ENCODE results near the gene BOLA2.
"Not testable (repeated sequence)": the region's sequence is repeated elsewhere in the genome, so short reads cannot be mapped to it uniquely, and the experiment has no call there.

The BOLA2 gene

GRCh38 chr16:29454269-29454668 lies at the start of gene BOLA2, which contains the start of gene SLX1B:
Gene BOLA2 (minus strand): TSS chr16:29454351. CDS start chr16:29454253, 98 bp downstream.
Gene SLX1B (plus strand): TSS chr16:29454533.
- in situ Hi-C loops (cut with HindIII; ENCODE audit: low sequenced_read_pairs) = not testable (repeated sequence)

- in situ Hi-C loops (cut with HindIII; ENCODE audit: low sequenced_read_pairs) = not testable (repeated sequence)
Measured at GRCh38 chr16:29482276-29482675, 28.1 kb upstream of the BOLA2 start.

GRCh38 chr16:29472065-29472464 lies 17.9 kb upstream of the BOLA2 start:
- in situ Hi-C loops (cut with HindIII; ENCODE audit: low sequenced_read_pairs) = not testable (repeated sequence)

- in situ Hi-C loops (cut with HindIII; ENCODE audit: low sequenced_read_pairs) = not testable (repeated sequence)
Measured at GRCh38 chr16:29469660-29470059, 15.5 kb upstream of the BOLA2 start.

DNA sequence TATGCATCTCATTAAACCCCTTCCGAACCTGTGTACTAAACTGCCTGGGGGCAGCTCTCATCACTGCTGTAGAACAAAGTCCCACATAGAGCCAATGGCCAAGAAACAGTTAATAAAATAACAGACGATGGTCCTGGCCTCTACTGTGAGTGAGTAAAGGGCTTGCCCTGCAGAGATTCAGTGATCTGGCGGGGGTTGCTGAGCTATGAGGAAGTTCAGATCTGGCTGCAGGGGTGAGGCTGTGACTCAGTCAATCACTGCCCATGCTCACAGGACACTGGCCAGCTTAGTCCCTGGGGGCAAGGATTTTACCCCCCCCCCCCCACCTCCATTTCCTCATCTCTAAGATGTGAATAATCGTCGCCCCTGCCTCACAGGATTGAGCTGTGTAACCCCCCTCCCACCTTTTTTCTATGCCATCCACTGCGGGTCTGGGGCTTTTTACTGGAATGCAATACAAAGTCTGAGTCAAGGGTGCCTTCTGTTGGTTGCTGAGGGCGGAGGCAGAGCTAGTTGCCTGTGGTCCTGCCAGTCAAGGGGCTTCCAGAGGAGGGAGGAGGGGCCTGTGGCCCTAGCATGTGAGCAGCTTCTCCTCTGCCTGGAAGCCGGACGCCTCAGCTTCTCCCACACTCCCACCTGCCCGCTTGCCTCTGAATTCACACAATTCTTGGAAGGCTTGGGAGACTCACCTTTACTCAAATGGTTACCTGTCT lies 13.7 kb upstream of the BOLA2 start:
- in situ Hi-C loops (cut with HindIII; ENCODE audit: low sequenced_read_pairs) = not testable (repeated sequence)

GRCh38 chr16:29466904-29467303 lies 12.8 kb upstream of the BOLA2 start:
- in situ Hi-C loops (cut with HindIII; ENCODE audit: low sequenced_read_pairs) = not testable (repeated sequence)

- in situ Hi-C loops (cut with HindIII; ENCODE audit: low sequenced_read_pairs) = not testable (repeated sequence)
Measured at GRCh38 chr16:29465985-29466824, 12.1 kb upstream of the BOLA2 start.

- in situ Hi-C loops (cut with HindIII; ENCODE audit: low sequenced_read_pairs) = not testable (repeated sequence)
Measured at GRCh38 chr16:29460647-29461030, 6.5 kb upstream of the BOLA2 start.

DNA sequence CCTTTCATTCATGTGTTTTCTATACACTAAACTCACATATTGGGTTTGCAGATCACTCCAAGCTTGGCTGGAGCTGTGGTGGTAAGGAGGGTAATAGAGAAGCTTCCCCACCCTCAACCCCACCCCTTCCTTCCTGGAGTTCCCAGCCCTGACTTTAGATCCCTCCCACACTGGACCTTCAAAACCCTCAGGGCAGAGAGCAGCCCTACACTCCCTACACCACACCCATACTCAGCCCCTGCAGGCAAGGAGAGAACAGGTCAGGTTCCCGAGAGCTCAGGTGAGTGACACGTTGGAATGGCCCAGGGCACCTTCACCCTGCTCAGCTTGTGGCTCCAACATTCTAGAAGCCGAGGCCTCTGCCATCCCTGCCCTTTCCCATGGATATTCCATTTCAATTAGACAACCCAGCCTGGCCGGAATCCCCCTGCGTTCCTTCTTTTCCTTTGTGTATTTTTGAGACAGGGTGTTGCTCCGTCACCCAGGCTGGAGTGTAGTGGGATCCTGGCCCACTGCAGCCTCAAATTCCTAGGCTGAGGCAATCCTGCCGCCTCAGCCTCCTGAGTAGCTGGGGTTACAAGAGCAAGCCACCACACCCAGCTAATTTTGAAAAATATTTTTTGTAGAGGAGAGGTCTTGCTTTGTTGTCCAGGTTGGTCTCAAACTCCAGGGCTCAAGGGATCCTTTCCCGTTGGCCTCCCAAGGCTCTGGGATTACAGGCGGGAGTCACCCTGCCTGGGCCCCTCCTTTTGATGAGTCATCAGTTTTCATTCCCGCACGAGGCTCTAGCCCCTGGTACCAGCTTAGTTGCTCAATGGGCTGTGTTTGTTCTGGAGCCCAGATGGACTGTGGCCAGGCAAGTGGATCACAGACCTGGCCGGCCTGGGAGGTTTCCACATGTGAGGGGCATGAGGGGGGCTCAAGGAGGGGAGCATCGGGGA lies 5.8 kb upstream of the BOLA2 start, which contains the start of gene SULT1A4:
SULT1A4 (plus strand) TSS at position 208 of the 941 bp plus-strand sequence. CDS start 1,473 bp downstream, outside the sequence.
- in situ Hi-C loops (cut with HindIII; ENCODE audit: low sequenced_read_pairs) = not testable (repeated sequence)

DNA sequence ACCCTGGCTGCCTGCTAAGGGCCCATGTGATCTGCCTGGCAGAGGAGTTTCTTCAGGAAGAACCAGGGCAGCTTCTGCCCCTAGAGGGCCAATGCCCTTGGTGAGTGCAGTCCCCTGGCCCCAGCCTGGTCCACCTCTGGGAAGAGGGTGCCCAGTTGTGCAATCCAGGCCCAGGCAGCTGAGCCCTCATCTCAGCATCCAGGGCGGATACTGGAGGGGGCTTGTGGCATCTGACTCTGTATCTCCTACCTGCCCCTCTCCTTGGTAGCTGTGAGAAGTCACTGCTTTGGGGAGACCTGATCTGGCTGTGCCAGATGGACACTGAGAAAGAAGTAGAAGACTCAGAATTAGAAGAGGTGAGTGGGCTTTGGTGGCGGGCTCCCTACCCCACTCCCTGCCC lies 3.5 kb upstream of the BOLA2 start:
- in situ Hi-C loops (cut with HindIII; ENCODE audit: low sequenced_read_pairs) = not testable (repeated sequence)

- in situ Hi-C loops (cut with HindIII; ENCODE audit: low sequenced_read_pairs) = not testable (repeated sequence)
Measured at GRCh38 chr16:29454828-29455227, 677 bp upstream of the BOLA2 start.

- in situ Hi-C loops (cut with HindIII; ENCODE audit: low sequenced_read_pairs) = not testable (repeated sequence)
Measured at GRCh38 chr16:29453754-29454153, 397 bp downstream of the BOLA2 start.

DNA sequence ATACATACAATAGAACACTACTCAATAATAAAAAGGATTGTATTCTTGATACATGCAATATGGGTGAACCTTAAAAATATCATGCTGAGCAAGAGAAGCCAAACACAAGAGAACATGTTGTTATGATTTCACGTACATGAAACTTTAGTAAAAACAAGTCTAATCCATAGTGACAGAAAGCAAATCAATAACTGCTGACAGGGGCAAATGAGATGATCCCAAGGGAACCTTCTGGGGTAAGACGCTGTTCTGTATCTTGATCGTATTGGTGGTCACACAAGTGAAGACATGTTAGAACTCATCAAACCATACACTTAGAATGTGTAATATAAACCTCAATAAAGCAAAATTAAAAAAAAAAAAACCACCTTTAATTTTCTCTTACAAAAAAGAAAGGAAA lies 28.8 kb downstream of the BOLA2 start:
- in situ Hi-C loops (cut with HindIII; ENCODE audit: low sequenced_read_pairs) = not testable (repeated sequence)

DNA sequence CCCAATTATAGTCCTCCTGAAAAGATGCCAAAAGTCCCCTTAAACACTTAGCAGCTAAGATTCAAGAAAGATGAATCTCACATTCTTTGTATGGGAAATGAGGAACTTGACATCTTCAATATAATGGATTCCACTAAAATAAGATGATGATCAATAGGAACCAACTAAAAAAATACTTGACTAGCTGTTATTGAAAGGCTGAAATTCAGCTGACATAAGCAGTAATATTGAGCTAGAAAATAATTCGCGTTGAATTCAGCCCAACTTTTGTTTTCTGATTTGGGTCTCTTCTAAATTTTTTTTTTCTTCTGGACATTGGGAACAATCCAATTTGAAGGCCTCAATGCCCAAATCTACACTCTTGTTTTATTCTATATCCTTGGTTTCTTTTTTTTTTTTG lies 30.6 kb downstream of the BOLA2 start:
- in situ Hi-C loops (cut with HindIII; ENCODE audit: low sequenced_read_pairs) = not testable (repeated sequence)

DNA sequence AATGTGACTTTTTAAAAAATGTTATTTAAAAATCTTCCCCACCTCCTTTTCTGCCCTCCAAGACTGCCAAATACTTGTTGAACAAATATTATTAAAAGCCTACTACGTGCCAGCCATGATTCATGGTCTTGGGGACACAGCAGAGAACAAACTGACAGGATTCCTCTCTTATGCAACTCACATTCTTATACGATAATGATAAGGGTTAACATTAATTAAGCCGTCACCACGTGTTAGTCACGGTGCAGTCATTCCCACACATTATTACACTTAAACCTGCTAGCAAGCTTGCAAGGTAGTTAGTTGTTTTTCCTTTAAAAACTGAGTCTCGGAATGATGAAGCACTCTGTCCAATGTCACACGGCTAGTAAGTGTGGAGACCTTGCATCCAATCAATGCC lies 48.9 kb downstream of the BOLA2 start:
- in situ Hi-C loops (cut with HindIII; ENCODE audit: low sequenced_read_pairs) = not testable (repeated sequence)
